CD14-positive monocyte (primary cell): ENCODE results near the gene WDR5B. TPM values are rescaled to one million over a fixed set of nuclear protein-coding genes. Genes with fewer than 3 reads are reported as not detected.
A peak's percentile ranks its signal among the peaks of the same experiment; 100 is the strongest.

Source experiments
- DNase-seq, 3 donors: peaks; one replicate each; pipeline ENCODE4 v3.0.0-alpha.2; 2011 to 2022
- H2AFZ ChIP-seq: 2 replicates; pipeline ENCODE4 v1.6.0; 2012; ENCODE audit warnings: mild to moderate bottlenecking, low read depth, low read length, inconsistent platforms; ENCODE audit not compliant: insufficient read depth, poor library complexity, severe bottlenecking
- H3K27ac ChIP-seq, 2 donors: 1 replicate in 1 of 2; 2 replicates in 1 of 2; pipeline ENCODE4 v1.5.1; 2012 to 2013; ENCODE audit warnings: low read length in 2 of 2, control low read depth in 1 of 2, inconsistent platforms in 1 of 2, low read depth in 1 of 2, mild to moderate bottlenecking in 1 of 2
- H3K27me3 ChIP-seq, 2 donors: one replicate each; pipeline versions ENCODE4 v1.6.0 to v1.6.1; 2011 to 2013; ENCODE audit warnings: low read length in 2 of 2; ENCODE audit not compliant: control insufficient read depth in 2 of 2, insufficient read depth in 2 of 2
- H3K36me3 ChIP-seq, 2 donors: replicated peaks in 1 of 2; 1 replicate in 1 of 2; 2 replicates in 1 of 2; pipeline versions ENCODE4 v1.5.1 to v1.6.1; 2012 to 2013; ENCODE audit warnings: low read length in 2 of 2, control low read depth in 1 of 2, inconsistent platforms in 1 of 2, mild to moderate bottlenecking in 1 of 2; ENCODE audit not compliant: insufficient read depth in 2 of 2, control insufficient read depth in 1 of 2
- H3K4me1 ChIP-seq, 2 donors: 1 replicate in 1 of 2; 2 replicates in 1 of 2; pipeline versions ENCODE4 v1.5.1 to v1.6.1; 2012 to 2013; ENCODE audit warnings: low read length in 2 of 2, control low read depth in 1 of 2, inconsistent platforms in 1 of 2, mild to moderate bottlenecking in 1 of 2, moderate library complexity in 1 of 2; ENCODE audit not compliant: insufficient read depth in 2 of 2, control insufficient read depth in 1 of 2
- H3K4me2 ChIP-seq: replicated peaks from 2 replicates; pipeline ENCODE3; 2012; ENCODE audit warnings: low read length, moderate library complexity, mild to moderate bottlenecking; ENCODE audit not compliant: poor library complexity, severe bottlenecking; ENCODE audit errors: extremely low read depth
- H3K4me3 ChIP-seq, 3 experiments: fragments of 200-600 bp in 1 of 3; sonication (generic) in 1 of 3; replicated peaks in 1 of 3; 1 replicate in 2 of 3; 2 replicates in 1 of 3; pipeline ENCODE4 v1.5.1; 2011 to 2013; ENCODE audit warnings: low read length in 3 of 3, mild to moderate bottlenecking in 3 of 3, control low read depth in 2 of 3, low read depth in 2 of 3, inconsistent platforms in 1 of 3, moderate library complexity in 1 of 3
- H3K79me2 ChIP-seq: 2 replicates; pipeline ENCODE4 v1.6.0; 2012; ENCODE audit warnings: mild to moderate bottlenecking, control low read depth, inconsistent platforms, low read length, moderate library complexity; ENCODE audit not compliant: insufficient read depth
- H3K9ac ChIP-seq: 2 replicates; pipeline ENCODE4 v1.6.0; 2017; ENCODE audit warnings: low read length, mild to moderate bottlenecking; ENCODE audit not compliant: insufficient read depth, poor library complexity, severe bottlenecking
- H3K9me3 ChIP-seq, 2 donors: replicated peaks in 1 of 2; 1 replicate in 1 of 2; 2 replicates in 1 of 2; pipeline versions ENCODE4 v1.5.1 to v1.6.1; 2012 to 2013; ENCODE audit warnings: low read length in 2 of 2, control low read depth in 1 of 2; ENCODE audit not compliant: control insufficient read depth in 1 of 2, insufficient read depth in 1 of 2
- H4K20me1 ChIP-seq: 2 replicates; pipeline ENCODE4 v1.6.0; 2012; ENCODE audit warnings: mild to moderate bottlenecking, low read length, control low read depth, moderate library complexity; ENCODE audit not compliant: insufficient read depth
- H3K27ac Mint-ChIP-seq, 7 donors: one replicate each; pipeline ENCODE4 v1.8.0; 2020; ENCODE audit warnings: mild to moderate bottlenecking in 7 of 7, mixed read lengths in 7 of 7, moderate library complexity in 6 of 7, inconsistent platforms in 2 of 7
- H3K27me3 Mint-ChIP-seq, 3 donors: one replicate each; pipeline ENCODE4 v1.8.0; 2021 to 2022; ENCODE audit warnings: low read depth in 3 of 3, mild to moderate bottlenecking in 3 of 3, mixed read lengths in 3 of 3, moderate library complexity in 3 of 3, inconsistent platforms in 1 of 3
- H3K36me3 Mint-ChIP-seq, 2 donors: one replicate each; pipeline ENCODE4 v1.8.0; 2020; ENCODE audit warnings: mixed read lengths in 2 of 2, inconsistent platforms in 1 of 2, mild to moderate bottlenecking in 1 of 2
- H3K4me1 Mint-ChIP-seq: one replicate; pipeline ENCODE4 v1.8.0; 2020; ENCODE audit warnings: mild to moderate bottlenecking, mixed read lengths
- H3K4me3 Mint-ChIP-seq, 2 donors: one replicate each; pipeline ENCODE4 v1.8.0; 2020; ENCODE audit warnings: mild to moderate bottlenecking in 2 of 2, mixed read lengths in 2 of 2, moderate library complexity in 1 of 2
- H3K9me3 Mint-ChIP-seq, 7 donors: one replicate each; pipeline ENCODE4 v1.8.0; 2020 to 2022; ENCODE audit warnings: mixed read lengths in 7 of 7, mild to moderate bottlenecking in 6 of 7, moderate library complexity in 6 of 7, inconsistent platforms in 2 of 7
- CTCF ChIP-seq: fragments of 200-600 bp; IDR thresholded peaks from one replicate; pipeline ENCODE4 v1.8.0; 2022; ENCODE audit warnings: antibody characterized with exemption, mild to moderate bottlenecking
- WGBS: methylation state at CpG from one replicate; pipeline ENCODE4 v1.1.5; 2013; ENCODE audit warnings: missing lambda C conversion rate; ENCODE audit not compliant: insufficient coverage; 5-methylcytosine and 5-hydroxymethylcytosine counted together
- intact Hi-C, 2 donors: fragments of 100-400 bp; cut with micrococcal nuclease; formaldehyde crosslinking; loops; one replicate each; pipeline versions ENCODE4 v1.15.0 to v1.15.1; 2023
- polyA plus RNA-seq, 3 donors: library from polyadenylated mRNA; depleted of rRNA in 1 of 3; unstranded in 2 of 3; stranded (reverse) in 1 of 3; fragments of 300-500 nt in 2 of 3; fragments of >200 nt in 1 of 3; fragmentation: Illumina TruSeq in 2 of 3; gene quantifications; 1 replicate in 2 of 3; 2 replicates in 1 of 3; pipeline ENCODE4 v1.2.3, GENCODE V29; 2012 to 2021

Gene WDR5B
- polyA plus RNA-seq, 3 donors, result 0.85 to 3.1 (median 0.85) TPM

GRCh38 chr3:122407946-122408345, 7.9 kb downstream of the WDR5B start:
- Histone ChIP-seq H2AFZ (no peak overlapping the region), H3K9me3 (no peaks in the 10 kb centered on the region), H3K36me3 (peaks cover 8 to 38% of the 10 kb centered on the region in 2 donors), H4K20me1 (no peaks in the 10 kb centered on the region), H3K4me3 (no peak overlapping the region), H3K4me1 (peaks cover 20 to 22% of the 10 kb centered on the region in 2 donors), H3K4me2 (no peak overlapping the region), H3K9ac (no peak overlapping the region), H3K79me2 (peaks cover 27% of the 10 kb centered on the region), H3K27me3 (no peaks in the 10 kb centered on the region), H3K27ac (peak overlapping the region in 1 of 2 donors; percentile 93)
- no peak overlapping the region for H3K27ac Mint-ChIP-seq
- H3K9me3 Mint-ChIP-seq, result peaks cover 0 to 2% (median 0%) of the 10 kb centered on the region in 7 donors
- intact Hi-C loops, result no loop called here
- TF ChIP-seq CTCF, result no peak
- H3K4me1 Mint-ChIP-seq, result peaks cover 34% of the 10 kb centered on the region
- no peak overlapping the region for H3K4me3 Mint-ChIP-seq
- H3K36me3 Mint-ChIP-seq, result peaks cover 28 to 37% of the 10 kb centered on the region in 2 donors
- WGBS, result no CpG with 5 or more reads among the region's 1 CpG
- peaks cover 0 to 2% (median 0%) of the 10 kb centered on the region in 3 donors for H3K27me3 Mint-ChIP-seq
- no peak for DNase-seq

- peaks cover 0 to 2% (median 0%) of the 10 kb centered on the region in 7 donors for H3K9me3 Mint-ChIP-seq
- H3K4me3 ChIP-seq, result no peak overlapping the region
- TF ChIP-seq CTCF, result no peak
- H3K27ac ChIP-seq, result no peak overlapping the region
- 100% methylated on average over 2 of the region's 4 CpGs for WGBS
- H3K4me3 Mint-ChIP-seq, result no peak overlapping the region
- H3K27ac Mint-ChIP-seq, result no peak overlapping the region
- peaks cover 27% of the 10 kb centered on the region for H3K4me1 Mint-ChIP-seq
- peaks cover 20 to 22% of the 10 kb centered on the region in 2 donors for H3K4me1 ChIP-seq
- intact Hi-C loops, result no loop called here
- no peaks in the 10 kb centered on the region for H4K20me1 ChIP-seq
- DNase-seq, result no peak
- H3K36me3 ChIP-seq, result peaks cover 8 to 31% of the 10 kb centered on the region in 2 donors
- H3K9ac ChIP-seq, result no peak overlapping the region
- H3K36me3 Mint-ChIP-seq, result peaks cover 26 to 33% of the 10 kb centered on the region in 2 donors
- H3K9me3 ChIP-seq, result no peaks in the 10 kb centered on the region
- peaks cover 0 to 2% (median 0%) of the 10 kb centered on the region in 3 donors for H3K27me3 Mint-ChIP-seq
- H3K79me2 ChIP-seq, result peaks cover 9% of the 10 kb centered on the region
- no peak overlapping the region for H2AFZ ChIP-seq
- H3K4me2 ChIP-seq, result no peak overlapping the region
- H3K27me3 ChIP-seq, result no peaks in the 10 kb centered on the region
These were observed 9.7 kb downstream of the WDR5B start for GRCh38 chr3:122406198-122406597.
